Left ventricle myocardium inferior (tissue), 1 donor: Measurements from ENCODE around the gene NXF1. TPM values are rescaled to one million over a fixed set of nuclear protein-coding genes. Genes with fewer than 3 reads are reported as not detected.
"Not testable (repeated sequence)": the region's sequence is repeated elsewhere in the genome, so short reads cannot be mapped to it uniquely, and the experiment has no call there.

Experiments
- DNase-seq: peaks from one replicate; pipeline ENCODE4 v3.0.0-alpha.2; 2020
- H3K27ac ChIP-seq: fragments of 200-600 bp; replicated peaks from 2 replicates; pipeline ENCODE4 v1.8.0; 2021
- H3K27me3 ChIP-seq: fragments of 200-600 bp; 2 replicates; pipeline ENCODE4 v1.8.0; 2021; ENCODE audit warnings: low read depth
- H3K36me3 ChIP-seq: fragments of 200-600 bp; 2 replicates; pipeline ENCODE4 v1.8.0; 2021
- H3K4me1 ChIP-seq: fragments of 200-600 bp; 2 replicates; pipeline ENCODE4 v1.8.0; 2021
- H3K4me3 ChIP-seq: fragments of 200-600 bp; 2 replicates; pipeline ENCODE4 v1.8.0; 2021; ENCODE audit warnings: mild to moderate bottlenecking, moderate library complexity
- H3K9me3 ChIP-seq: fragments of 200-600 bp; replicated peaks from 2 replicates; pipeline ENCODE4 v1.8.0; 2021
- CTCF ChIP-seq: fragments of 200-600 bp; IDR thresholded peaks from 2 replicates; pipeline ENCODE4 v1.8.0; 2021; ENCODE audit warnings: antibody characterized with exemption, mild to moderate bottlenecking, borderline replicate concordance
- intact Hi-C: fragments of 100-400 bp; cut with micrococcal nuclease; formaldehyde crosslinking; loops from one replicate; pipeline ENCODE4 v1.11.0; 2022
- microRNA-seq: library from miRNA; unstranded; fragments of <30 nt; microRNA quantifications from one replicate; pipeline ENCODE4 v1.2.0, GENCODE V29; 2020
- total RNA-seq: library from RNA; stranded (reverse); fragmentation: NEBNext Ultra II Directional; extraction: Animal tissue kit (Norgen Biotek cat#: 25700); gene quantifications from one replicate; pipeline ENCODE4 v1.2.1, GENCODE V29; 2021
- donor health status: DM: no; HTN: yes; CAD: no; lungs with severe emphysema.

The NXF1 gene
- total RNA-seq, 1 donor from 2014 or later: 43.2 TPM

- Histone ChIP-seq H3K27ac (peak overlapping the region; percentile 98), H3K4me1 (peaks cover 41% of the 10 kb centered on the region), H3K36me3 (peaks cover 14% of the 10 kb centered on the region), H3K27me3 (no peaks in the 10 kb centered on the region), H3K4me3 (no peak overlapping the region), H3K9me3 (no peaks in the 10 kb centered on the region)
- no peak for TF ChIP-seq CTCF
- intact Hi-C loops: no loop called here
- no peak for DNase-seq
These were observed 53.0 kb downstream of the NXF1 start for GRCh38 chr11:62752177-62752785.

GRCh38 chr11:62749931-62750330, 55.3 kb downstream of the NXF1 start:
- H3K9me3 ChIP-seq, H3K27me3 ChIP-seq, DNase-seq, intact Hi-C loops, H3K27ac ChIP-seq, H3K4me3 ChIP-seq: not testable (repeated sequence)
- Histone ChIP-seq H3K4me1 (peaks cover 41% of the 10 kb centered on the region), H3K36me3 (peaks cover 14% of the 10 kb centered on the region)

- Histone ChIP-seq H3K36me3 (peaks cover 8% of the 10 kb centered on the region), H3K27me3 (no peaks in the 10 kb centered on the region), H3K9me3 (no peaks in the 10 kb centered on the region), H3K27ac (no peak overlapping the region), H3K4me1 (peaks cover 25% of the 10 kb centered on the region), H3K4me3 (no peak overlapping the region)
- intact Hi-C loops: no loop called here
- DNase-seq: no peak
- no peak for TF ChIP-seq CTCF
These were observed 57.6 kb downstream of the NXF1 start for GRCh38 chr11:62747475-62748160.

Small RNAs within 50 kb of the gene (microRNA-seq; reads per million reads assigned to microRNA genes)
- gene MIR6514: 2.8 reads per million
- gene MIR6748: not detected

Other genes with a start within 250 kb of the NXF1 start
- 958 TPM for gene EEF1G, start 231.5 kb downstream of the NXF1 start, total RNA-seq
- 12.5 TPM for gene TUT1, start 213.9 kb downstream of the NXF1 start, total RNA-seq
- 26.3 TPM for gene MTA2, start 203.6 kb downstream of the NXF1 start, total RNA-seq
- 14.6 TPM for gene EML3, start 192.7 kb downstream of the NXF1 start, total RNA-seq
- 2.0 TPM for gene ROM1, start 192.2 kb downstream of the NXF1 start, total RNA-seq
- gene B3GAT3, start 183.5 kb downstream of the NXF1 start, total RNA-seq: 13.2 TPM
- gene GANAB, start 158.8 kb downstream of the NXF1 start, total RNA-seq: 90.2 TPM
- 10.1 TPM for gene INTS5, start 152.1 kb downstream of the NXF1 start, total RNA-seq
- 31.1 TPM for gene C11orf98, start 140.2 kb downstream of the NXF1 start, total RNA-seq
- gene CSKMT, start 140.1 kb downstream of the NXF1 start, total RNA-seq: 5.0 TPM
- 6.9 TPM for gene UQCC3, start 133.8 kb downstream of the NXF1 start, total RNA-seq
- gene LBHD1, start 133.2 kb downstream of the NXF1 start, total RNA-seq: 2.1 TPM
- gene UBXN1, start 126.4 kb downstream of the NXF1 start, total RNA-seq: 82.3 TPM
- gene LRRN4CL, start 115.9 kb downstream of the NXF1 start, total RNA-seq: 2.7 TPM
- 18.4 TPM for gene BSCL2, start 98.0 kb downstream of the NXF1 start, total RNA-seq
- gene GNG3, start 97.8 kb downstream of the NXF1 start, total RNA-seq: not detected
- gene HNRNPUL2, start 78.0 kb downstream of the NXF1 start, total RNA-seq: 37.6 TPM
- 12.9 TPM for gene TTC9C, start 77.0 kb downstream of the NXF1 start, total RNA-seq
- 9.5 TPM for gene ZBTB3, start 51.3 kb downstream of the NXF1 start, total RNA-seq
- gene POLR2G, start 43.9 kb downstream of the NXF1 start, total RNA-seq: 43.4 TPM
- 8.0 TPM for gene TAF6L, start 34.0 kb downstream of the NXF1 start, total RNA-seq
- gene TMEM179B, start 18.0 kb downstream of the NXF1 start, total RNA-seq: 20.5 TPM
- 24.1 TPM for gene TMEM223, start 13.4 kb downstream of the NXF1 start, total RNA-seq
- 16.7 TPM for gene STX5, start 26.6 kb upstream of the NXF1 start, total RNA-seq
- gene TEX54, start 27.4 kb upstream of the NXF1 start, total RNA-seq: not detected
- 24.3 TPM for gene WDR74, start 34.1 kb upstream of the NXF1 start, total RNA-seq
- gene SLC3A2, start 75.5 kb upstream of the NXF1 start, total RNA-seq: 35.0 TPM
- gene CHRM1, start 115.9 kb upstream of the NXF1 start, total RNA-seq: not detected
- not detected for gene SLC22A6, start 179.5 kb upstream of the NXF1 start, total RNA-seq
- gene SLC22A8, start 210.4 kb upstream of the NXF1 start, total RNA-seq: not detected